ENCODE data around the gene FGFR3.
A peak's percentile ranks its signal among the peaks of the same experiment; 100 is the strongest.

FGFR3 gene

GRCh38 chr4:1803523-1804423, 10.7 kb downstream of the FGFR3 start:
- no peak for DNase-seq

GRCh38 chr4:1804638-1805492, 11.8 kb downstream of the FGFR3 start:
- no peak for DNase-seq

- DNase-seq = no peak
Observed at GRCh38 chr4:1805493-1806222, 12.6 kb downstream of the FGFR3 start.

GRCh38 chr4:1806223-1806564, 13.1 kb downstream of the FGFR3 start:
- no peak for DNase-seq

GRCh38 chr4:1806596-1807331, 13.7 kb downstream of the FGFR3 start:
- DNase-seq = no peak

GRCh38 chr4:1807332-1807777, 14.3 kb downstream of the FGFR3 start:
- no peak for DNase-seq

GRCh38 chr4:1808396-1808795, 15.3 kb downstream of the FGFR3 start:
- no peak for DNase-seq

GRCh38 chr4:1808851-1809753, 16.0 kb downstream of the FGFR3 start:
- DNase-seq = no peak

- DNase-seq = peak; percentile 65
Observed at GRCh38 chr4:1809754-1810502, 16.8 kb downstream of the FGFR3 start.

GRCh38 chr4:1810765-1811164, 17.7 kb downstream of the FGFR3 start:
- DNase-seq = no peak

- DNase-seq = no peak
Observed at GRCh38 chr4:1812720-1813119, 19.6 kb downstream of the FGFR3 start.

GRCh38 chr4:1813231-1813630, 20.1 kb downstream of the FGFR3 start:
- no peak for DNase-seq

GRCh38 chr4:1813915-1814314, 20.8 kb downstream of the FGFR3 start:
- DNase-seq = no peak

GRCh38 chr4:1814453-1814852, 21.4 kb downstream of the FGFR3 start:
- no peak for DNase-seq

- DNase-seq = no peak
Observed at GRCh38 chr4:1815096-1815996, 22.3 kb downstream of the FGFR3 start.

GRCh38 chr4:1815997-1816860, 23.1 kb downstream of the FGFR3 start:
- no peak for DNase-seq

GRCh38 chr4:1819284-1819683, 26.2 kb downstream of the FGFR3 start:
- DNase-seq = no peak

GRCh38 chr4:1819816-1820215, 26.7 kb downstream of the FGFR3 start:
- DNase-seq = no peak

All from activated CD8-positive, alpha-beta memory T cell treated with anti-CD3 and anti-CD28 coated beads, Interleukin-2, amount 50 U/mL, for 4 hours (primary cell).